ENCODE results near the gene LDLRAD3. TPM values are rescaled to one million over a fixed set of nuclear protein-coding genes. Genes with fewer than 3 reads are reported as not detected.
"Not testable (repeated sequence)": the region's sequence is repeated elsewhere in the genome, so short reads cannot be mapped to it uniquely, and the experiment has no call there.

The LDLRAD3 gene
- total and polyA plus RNA-seq, 5 donors, result 1.8 to 7.0 (median 3.5) TPM

DNA sequence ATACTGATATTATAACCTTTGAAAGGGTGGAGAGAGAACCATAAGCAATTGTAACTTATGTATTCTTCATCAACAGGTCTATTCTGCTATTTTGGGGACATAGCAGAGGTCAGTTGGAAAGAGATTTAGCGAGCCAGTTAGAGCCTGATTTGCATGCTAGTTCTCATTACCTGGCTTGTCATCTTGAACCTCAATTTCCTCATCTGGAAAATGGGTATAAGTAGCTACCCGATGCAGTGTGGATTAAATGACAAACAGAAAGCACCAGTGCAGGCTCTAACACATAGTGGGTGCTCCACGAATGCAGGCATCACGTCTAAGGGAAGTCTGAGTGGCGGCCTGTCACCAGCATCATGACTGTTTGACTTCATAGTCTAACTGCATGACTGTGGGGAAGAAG lies 67.7 kb downstream of the LDLRAD3 start:
- Histone ChIP-seq H3K4me3 (ENCODE audit: low read length) (no peak overlapping the region), H3K4me1 (ENCODE audit: control insufficient read depth, insufficient read depth, low read length) (no peaks in the 10 kb centered on the region), H3K9me3 (ENCODE audit: control insufficient read depth, low read length) (no peaks in the 10 kb centered on the region), H3K27me3 (ENCODE audit: control insufficient read depth, insufficient read depth) (no peaks in the 10 kb centered on the region), H3K27ac (ENCODE audit: low read length) (no peak overlapping the region)
- DNase-seq (no peak), ATAC-seq (no peak)
- 90% methylated on average over 5 of the region's 5 CpGs for WGBS
- intact Hi-C loops (cut with DNase I), result no loop called here

DNA sequence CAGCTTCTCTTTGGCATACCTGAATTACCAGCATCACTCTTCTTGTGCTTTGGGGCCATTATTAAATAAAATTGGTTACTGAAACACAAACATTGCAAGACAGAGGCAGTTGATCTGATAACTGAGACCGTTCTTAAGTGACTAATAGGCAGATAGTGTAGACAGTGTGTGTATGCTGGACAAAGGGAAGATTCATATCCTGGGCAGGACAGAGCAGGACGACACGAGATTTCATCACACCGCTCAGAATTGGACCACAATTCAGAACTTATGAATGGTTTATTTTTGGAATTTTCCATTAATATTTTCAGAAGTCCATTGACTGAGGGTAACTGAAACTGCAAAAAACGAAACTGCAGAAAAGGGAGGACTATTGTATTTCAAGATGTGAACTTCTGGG lies 68.6 kb downstream of the LDLRAD3 start:
- Histone ChIP-seq H3K4me1 (ENCODE audit: control insufficient read depth, insufficient read depth, low read length) (no peaks in the 10 kb centered on the region), H3K27ac (ENCODE audit: low read length) (no peak overlapping the region), H3K27me3 (ENCODE audit: control insufficient read depth, insufficient read depth) (no peaks in the 10 kb centered on the region), H3K4me3 (ENCODE audit: low read length) (no peak overlapping the region), H3K9me3 (ENCODE audit: control insufficient read depth, low read length) (no peaks in the 10 kb centered on the region)
- DNase-seq, result no peak
- intact Hi-C loops (cut with DNase I), result no loop called here
- WGBS, result 47% methylated on average over 5 of the region's 5 CpGs
- peak; percentile 16 to 62 for ATAC-seq

DNA sequence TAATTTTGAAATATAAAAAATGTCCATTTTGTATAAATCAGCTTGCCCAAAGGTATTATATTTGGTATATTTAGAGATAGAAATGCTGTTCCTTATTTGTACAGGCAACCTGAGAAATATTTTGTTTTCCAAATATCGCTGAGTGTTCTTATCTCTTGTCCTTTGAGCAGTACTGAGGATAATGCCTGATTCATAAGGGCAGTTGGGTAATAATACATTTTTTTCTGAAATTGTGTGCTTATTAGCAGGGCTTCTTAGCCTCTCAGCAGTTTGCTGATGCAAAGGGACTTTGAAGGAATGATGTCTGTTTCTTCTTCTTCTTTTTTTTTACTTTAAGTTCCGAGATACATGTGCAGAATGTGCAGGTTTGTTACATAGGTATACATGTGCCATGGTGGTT lies 69.1 kb downstream of the LDLRAD3 start:
- no peak overlapping the region for H3K4me3 ChIP-seq (ENCODE audit: low read length)
- no peak overlapping the region for H3K27ac ChIP-seq (ENCODE audit: low read length)
- peak; percentile 53 to 61 for ATAC-seq
- intact Hi-C loops (cut with DNase I), result no loop called here
- H3K27me3 ChIP-seq (ENCODE audit: control insufficient read depth, insufficient read depth), result no peaks in the 10 kb centered on the region
- WGBS, result 60% methylated on average over 2 of the region's 2 CpGs
- H3K4me1 ChIP-seq (ENCODE audit: control insufficient read depth, insufficient read depth, low read length), result no peaks in the 10 kb centered on the region
- no peak for DNase-seq
- no peaks in the 10 kb centered on the region for H3K9me3 ChIP-seq (ENCODE audit: control insufficient read depth, low read length)

DNA sequence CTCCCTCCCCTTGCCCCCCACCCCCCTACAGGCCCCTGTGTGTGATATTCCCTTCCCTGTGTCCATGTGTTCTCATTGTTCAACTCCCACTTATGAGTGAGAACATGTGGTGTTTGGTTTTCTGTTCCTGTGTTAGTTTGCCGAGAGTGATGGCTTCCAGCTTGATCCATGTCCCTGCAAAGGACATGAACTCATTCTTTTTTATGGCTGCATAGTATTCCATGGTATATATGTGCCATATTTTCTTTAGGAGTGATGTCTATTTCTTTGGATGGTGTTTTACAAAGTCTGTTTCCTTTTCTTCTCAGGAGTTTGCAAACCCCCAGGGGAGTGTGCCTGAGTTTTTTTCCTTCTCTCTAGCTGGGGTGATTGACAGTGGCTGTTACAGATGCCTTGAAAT lies 69.6 kb downstream of the LDLRAD3 start:
- DNase-seq; H3K9me3 ChIP-seq (ENCODE audit: control insufficient read depth, low read length); H3K4me3 ChIP-seq (ENCODE audit: low read length); H3K27ac ChIP-seq (ENCODE audit: low read length); intact Hi-C loops (cut with DNase I); H3K4me1 ChIP-seq (ENCODE audit: control insufficient read depth, insufficient read depth, low read length); H3K27me3 ChIP-seq (ENCODE audit: control insufficient read depth, insufficient read depth); ATAC-seq: not testable (repeated sequence)
- WGBS, result 61% methylated on average over 1 of the region's 1 CpG

DNA sequence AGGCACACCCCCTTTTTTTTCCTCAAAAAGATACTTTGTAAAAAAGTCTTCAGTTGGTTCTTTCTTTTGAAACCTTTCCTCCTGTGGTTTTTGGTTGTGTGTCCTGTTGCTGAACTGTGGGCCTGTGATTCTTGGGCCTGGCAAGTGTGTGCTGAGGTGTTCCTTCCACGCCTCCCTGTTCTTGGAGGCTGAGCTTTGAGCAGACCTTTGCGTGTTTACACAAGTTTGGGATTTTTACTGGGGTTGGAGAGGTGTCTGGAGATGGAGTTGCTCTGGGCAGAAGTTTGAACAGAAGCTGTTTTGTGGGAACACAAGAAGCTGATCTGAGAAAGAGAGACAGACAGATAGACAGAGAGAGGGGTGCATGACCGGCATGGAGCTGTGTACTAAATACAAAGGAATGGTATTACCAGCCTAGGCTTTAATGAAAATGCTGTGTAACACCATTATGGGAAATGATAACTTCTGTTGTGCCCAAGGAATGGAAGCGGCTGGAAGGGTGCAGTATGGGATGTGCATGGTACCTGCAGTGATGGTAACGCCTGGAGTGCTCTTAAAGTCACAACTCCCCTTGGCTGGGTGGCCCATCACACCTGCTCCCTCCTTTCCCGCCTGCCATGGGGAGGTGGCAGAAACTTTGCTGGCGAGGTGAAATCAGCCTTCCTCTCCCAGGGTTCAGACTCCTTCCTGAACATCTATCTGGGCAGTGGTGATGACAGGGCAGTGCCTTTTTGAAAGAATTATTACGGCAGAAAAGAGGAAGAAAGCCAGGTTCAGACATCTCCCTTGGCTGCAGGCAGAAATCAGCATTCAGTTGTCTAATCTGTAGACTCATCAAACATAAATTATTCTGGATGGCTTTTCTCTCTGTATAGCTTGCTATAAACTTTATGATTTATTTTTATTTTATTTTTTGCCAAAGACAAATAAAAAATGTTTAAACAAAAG lies 70.4 kb downstream of the LDLRAD3 start:
- DNase-seq (no peak), ATAC-seq (no peak)
- Histone ChIP-seq H3K4me3 (ENCODE audit: low read length) (no peak overlapping the region), H3K27me3 (ENCODE audit: control insufficient read depth, insufficient read depth) (no peaks in the 10 kb centered on the region), H3K4me1 (ENCODE audit: control insufficient read depth, insufficient read depth, low read length) (no peaks in the 10 kb centered on the region), H3K9me3 (ENCODE audit: control insufficient read depth, low read length) (no peaks in the 10 kb centered on the region), H3K27ac (ENCODE audit: low read length) (peak overlapping the region; percentile 30)
- intact Hi-C loops (cut with DNase I), result no loop called here
- 85% methylated on average over 8 of the region's 8 CpGs for WGBS

DNA sequence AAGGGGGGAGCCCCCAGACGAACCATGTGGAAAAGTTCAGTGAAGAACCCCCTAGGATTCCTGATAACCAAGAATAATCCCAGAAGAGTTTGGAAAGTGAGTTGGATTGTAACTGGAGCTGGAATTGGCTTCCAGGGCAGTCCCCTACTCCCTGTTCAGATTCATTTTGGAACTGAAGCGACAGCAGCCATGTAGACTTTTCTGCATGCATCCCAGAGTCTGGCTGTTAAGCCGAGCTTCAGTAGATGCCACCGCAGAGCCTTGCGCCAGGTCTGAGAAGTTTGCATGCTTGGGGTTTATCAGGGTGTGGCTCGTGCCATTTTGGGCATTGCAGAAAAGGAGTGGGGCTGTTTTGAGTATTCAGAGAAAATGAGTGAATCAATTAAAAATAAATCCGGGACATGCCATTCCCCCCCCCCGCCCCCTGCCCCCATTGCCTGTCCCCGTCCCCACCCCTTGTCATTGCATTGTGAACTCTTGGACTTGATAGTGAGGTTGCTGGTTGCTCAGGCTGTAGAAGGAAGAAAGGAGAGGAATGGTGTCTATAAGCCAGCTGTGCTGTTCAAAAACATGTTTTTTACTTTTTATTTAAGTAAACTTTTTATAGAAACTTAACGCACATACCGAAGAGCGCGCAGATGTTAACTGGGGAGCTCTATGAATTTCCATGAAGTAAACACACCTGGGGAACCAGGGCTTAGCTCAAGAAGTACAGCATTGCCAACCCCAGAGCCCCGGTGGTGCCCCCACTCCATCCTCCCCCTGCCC lies 71.2 kb downstream of the LDLRAD3 start:
- Histone ChIP-seq H3K27me3 (ENCODE audit: control insufficient read depth, insufficient read depth) (no peaks in the 10 kb centered on the region), H3K4me3 (ENCODE audit: low read length) (no peak overlapping the region), H3K27ac (ENCODE audit: low read length) (peak overlapping the region; percentile 13), H3K4me1 (ENCODE audit: control insufficient read depth, insufficient read depth, low read length) (no peaks in the 10 kb centered on the region), H3K9me3 (ENCODE audit: control insufficient read depth, low read length) (no peaks in the 10 kb centered on the region)
- peak; percentile 26 to 78 (median 62) for DNase-seq
- intact Hi-C loops (cut with DNase I), result no loop called here
- 62% methylated on average over 14 of the region's 14 CpGs for WGBS
- peak; percentile 45 to 76 for ATAC-seq

DNA sequence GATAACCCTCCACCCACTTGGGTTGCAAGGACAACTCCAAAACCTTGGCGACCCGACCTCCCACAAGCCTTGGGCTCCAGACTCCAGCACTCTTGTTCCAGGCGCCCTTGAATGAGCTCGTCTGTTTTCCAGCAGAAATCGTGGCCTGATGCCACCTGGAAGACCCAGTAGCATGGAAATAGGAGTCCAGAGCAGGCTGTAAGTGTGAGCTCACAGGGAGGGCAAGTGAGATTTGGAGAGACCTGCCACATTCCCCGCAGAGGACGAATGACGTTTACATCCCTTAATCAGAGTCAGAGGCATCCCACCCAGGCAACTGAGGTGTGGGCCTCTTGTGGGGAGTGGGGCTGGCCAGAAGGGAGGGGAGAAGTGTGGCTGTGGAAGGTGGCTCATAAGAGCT lies 71.9 kb downstream of the LDLRAD3 start:
- peak; percentile 82 to 90 (median 83) for DNase-seq
- ATAC-seq, result peak; percentile 78 to 81
- 49% methylated on average over 8 of the region's 8 CpGs for WGBS
- intact Hi-C loops (cut with DNase I), result no loop called here
- Histone ChIP-seq H3K4me3 (ENCODE audit: low read length) (no peak overlapping the region), H3K9me3 (ENCODE audit: control insufficient read depth, low read length) (no peaks in the 10 kb centered on the region), H3K27ac (ENCODE audit: low read length) (peak overlapping the region; percentile 30), H3K27me3 (ENCODE audit: control insufficient read depth, insufficient read depth) (no peaks in the 10 kb centered on the region), H3K4me1 (ENCODE audit: control insufficient read depth, insufficient read depth, low read length) (no peaks in the 10 kb centered on the region)

DNA sequence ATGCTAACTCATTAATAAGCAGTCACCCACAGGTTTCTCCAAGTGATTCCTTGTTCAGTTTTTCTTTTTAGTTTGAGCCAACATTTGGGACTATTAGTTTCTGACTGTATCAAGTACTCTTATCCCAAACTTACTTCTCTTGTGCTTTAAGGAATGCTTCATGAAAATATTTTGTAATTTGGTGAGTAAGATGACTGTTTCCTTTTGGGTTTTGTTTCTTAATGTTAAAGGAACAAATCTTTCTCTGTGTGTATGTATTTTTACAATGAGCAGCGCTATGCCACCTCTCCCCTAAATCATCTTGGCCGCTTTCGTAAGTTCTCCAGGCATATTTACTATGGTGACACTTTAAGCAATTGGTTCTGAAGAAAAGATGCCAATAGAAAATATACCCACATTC lies 72.4 kb downstream of the LDLRAD3 start:
- ATAC-seq (no peak), DNase-seq (no peak)
- Histone ChIP-seq H3K4me1 (ENCODE audit: control insufficient read depth, insufficient read depth, low read length) (no peaks in the 10 kb centered on the region), H3K4me3 (ENCODE audit: low read length) (no peak overlapping the region), H3K27me3 (ENCODE audit: control insufficient read depth, insufficient read depth) (no peaks in the 10 kb centered on the region), H3K9me3 (ENCODE audit: control insufficient read depth, low read length) (no peaks in the 10 kb centered on the region), H3K27ac (ENCODE audit: low read length) (peak overlapping the region; percentile 30)
- 90% methylated on average over 3 of the region's 3 CpGs for WGBS
- intact Hi-C loops (cut with DNase I), result no loop called here

DNA sequence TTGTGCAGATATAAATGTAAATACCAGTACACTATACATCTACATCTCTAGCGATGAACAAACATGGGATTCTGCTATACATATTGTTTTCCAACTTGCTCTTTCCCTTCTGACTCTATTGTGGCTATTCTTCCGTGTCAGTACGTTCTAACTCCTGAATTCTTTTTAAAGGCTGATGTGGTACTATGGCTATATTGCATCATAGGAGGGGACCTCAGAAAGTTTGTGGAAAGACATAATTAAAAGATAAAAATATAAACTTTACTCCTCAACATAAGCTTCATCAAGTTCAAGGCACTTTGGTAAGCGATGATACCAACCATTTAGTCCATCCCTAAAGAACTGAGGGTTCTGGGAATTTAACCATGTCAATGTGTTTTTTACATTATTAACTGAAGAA lies 72.8 kb downstream of the LDLRAD3 start:
- Histone ChIP-seq H3K27me3 (ENCODE audit: control insufficient read depth, insufficient read depth) (no peaks in the 10 kb centered on the region), H3K4me3 (ENCODE audit: low read length) (no peak overlapping the region), H3K4me1 (ENCODE audit: control insufficient read depth, insufficient read depth, low read length) (no peaks in the 10 kb centered on the region), H3K27ac (ENCODE audit: low read length) (no peak overlapping the region), H3K9me3 (ENCODE audit: control insufficient read depth, low read length) (no peaks in the 10 kb centered on the region)
- intact Hi-C loops (cut with DNase I), result no loop called here
- ATAC-seq (no peak), DNase-seq (no peak)
- WGBS, result 96% methylated on average over 4 of the region's 4 CpGs

DNA sequence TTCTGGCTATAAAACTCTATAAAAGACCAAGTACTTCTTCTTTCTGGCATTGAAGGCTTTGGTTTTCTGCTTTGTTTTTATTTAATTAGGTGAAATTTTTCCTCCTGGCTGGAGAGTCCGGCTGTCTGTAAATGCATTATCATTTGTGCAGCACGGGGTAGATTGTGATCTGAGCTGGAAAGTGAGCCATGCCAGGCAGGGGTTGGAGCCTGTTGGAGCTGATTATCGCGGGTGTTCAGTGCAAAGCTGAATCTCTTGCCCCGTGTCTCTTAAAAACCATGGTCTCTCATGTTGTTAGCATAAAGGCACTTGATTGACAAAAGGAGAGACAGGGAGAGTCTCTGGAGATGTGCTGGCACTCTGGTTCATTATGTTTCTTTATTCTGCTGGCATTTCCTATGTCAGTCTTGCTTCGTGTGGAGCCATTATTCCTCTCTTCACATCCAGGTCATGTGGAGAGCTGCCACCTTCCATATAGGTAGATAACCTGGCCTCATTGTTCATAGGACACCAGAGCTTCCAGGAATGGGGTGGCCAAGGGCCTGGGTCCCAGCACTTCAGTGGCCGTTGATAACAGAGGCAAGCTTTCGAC lies 75.2 kb downstream of the LDLRAD3 start:
- H3K4me1 ChIP-seq (ENCODE audit: control insufficient read depth, insufficient read depth, low read length), result no peaks in the 10 kb centered on the region
- H3K4me3 ChIP-seq (ENCODE audit: low read length), result no peak overlapping the region
- H3K27me3 ChIP-seq (ENCODE audit: control insufficient read depth, insufficient read depth), result no peaks in the 10 kb centered on the region
- DNase-seq, result no peak
- no peak overlapping the region for H3K27ac ChIP-seq (ENCODE audit: low read length)
- no peaks in the 10 kb centered on the region for H3K9me3 ChIP-seq (ENCODE audit: control insufficient read depth, low read length)
- 86% methylated on average over 8 of the region's 8 CpGs for WGBS
- intact Hi-C loops (cut with DNase I), result no loop called here
- no peak for ATAC-seq

DNA sequence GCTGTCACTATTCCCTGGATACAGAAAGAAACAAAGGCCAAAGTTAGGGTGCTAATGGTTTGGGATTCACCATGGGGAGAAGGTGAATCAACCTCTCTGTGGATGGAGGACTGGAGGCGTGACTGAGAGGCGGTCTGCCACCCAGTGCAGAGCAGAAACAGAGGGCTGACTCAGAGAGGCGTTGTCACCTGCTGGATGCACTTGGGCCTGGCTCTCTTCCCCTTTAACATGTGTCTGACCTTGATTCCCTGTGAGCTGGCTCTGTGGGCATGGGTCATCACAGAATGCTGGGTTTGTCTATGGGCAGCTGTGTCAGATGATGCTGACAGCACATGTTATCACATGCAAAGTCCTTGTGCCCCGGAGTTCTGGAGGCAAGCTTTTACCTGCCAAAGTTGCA lies 75.9 kb downstream of the LDLRAD3 start:
- H3K4me3 ChIP-seq (ENCODE audit: low read length), result no peak overlapping the region
- H3K27me3 ChIP-seq (ENCODE audit: control insufficient read depth, insufficient read depth), result no peaks in the 10 kb centered on the region
- WGBS, result 94% methylated on average over 4 of the region's 4 CpGs
- no peaks in the 10 kb centered on the region for H3K4me1 ChIP-seq (ENCODE audit: control insufficient read depth, insufficient read depth, low read length)
- no peaks in the 10 kb centered on the region for H3K9me3 ChIP-seq (ENCODE audit: control insufficient read depth, low read length)
- no peak for ATAC-seq
- no peak overlapping the region for H3K27ac ChIP-seq (ENCODE audit: low read length)
- no peak for DNase-seq
- intact Hi-C loops (cut with DNase I), result no loop called here

All from right cardiac atrium (tissue), 5 donors.